T-helper 1 cell (primary cell): ENCODE results near the gene TSKU.
A peak's percentile ranks its signal among the peaks of the same experiment; 100 is the strongest.
"Not testable (repeated sequence)": the region's sequence is repeated elsewhere in the genome, so short reads cannot be mapped to it uniquely, and the experiment has no call there.

ENCODE experiments used
- DNase-seq, 5 donors: peaks; one replicate each; pipeline ENCODE4 v3.0.0-alpha.2; 2012 to 2020

Gene TSKU

DNA sequence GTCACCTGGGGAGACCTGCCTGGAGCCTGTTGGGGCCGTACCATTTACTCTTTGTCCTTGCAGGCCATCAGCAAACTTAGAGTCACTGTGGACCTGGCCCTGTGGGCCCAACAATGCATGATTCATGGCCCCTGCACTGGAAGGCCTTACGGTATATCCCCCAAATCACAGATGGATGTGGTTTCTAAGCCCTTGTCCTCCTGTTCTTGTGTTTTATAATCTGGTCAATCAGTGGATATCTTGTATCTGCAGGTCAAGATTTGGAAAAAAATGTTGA lies 6.2 kb downstream of the TSKU start:
- DNase-seq: no peak

DNA sequence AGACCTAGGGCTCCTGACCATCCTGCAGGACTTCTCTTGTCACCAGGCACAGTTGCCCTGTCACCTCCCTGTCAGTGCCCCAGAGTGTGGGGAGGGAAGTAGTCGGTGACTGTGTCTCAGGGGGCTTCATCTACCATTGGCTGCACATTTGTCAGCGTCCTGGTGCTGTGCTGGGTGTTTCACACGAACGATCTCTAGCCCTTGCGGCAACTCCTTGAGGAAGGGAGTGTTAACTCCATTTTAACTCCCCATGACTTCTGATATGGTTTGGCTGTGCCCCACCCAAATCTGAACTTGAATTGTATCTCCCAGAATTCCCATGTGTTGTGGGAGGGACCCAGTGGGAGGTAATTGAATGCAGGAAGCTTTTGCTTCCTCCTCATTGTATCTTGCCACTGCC lies 7.1 kb downstream of the TSKU start:
- no peak for DNase-seq

DNA sequence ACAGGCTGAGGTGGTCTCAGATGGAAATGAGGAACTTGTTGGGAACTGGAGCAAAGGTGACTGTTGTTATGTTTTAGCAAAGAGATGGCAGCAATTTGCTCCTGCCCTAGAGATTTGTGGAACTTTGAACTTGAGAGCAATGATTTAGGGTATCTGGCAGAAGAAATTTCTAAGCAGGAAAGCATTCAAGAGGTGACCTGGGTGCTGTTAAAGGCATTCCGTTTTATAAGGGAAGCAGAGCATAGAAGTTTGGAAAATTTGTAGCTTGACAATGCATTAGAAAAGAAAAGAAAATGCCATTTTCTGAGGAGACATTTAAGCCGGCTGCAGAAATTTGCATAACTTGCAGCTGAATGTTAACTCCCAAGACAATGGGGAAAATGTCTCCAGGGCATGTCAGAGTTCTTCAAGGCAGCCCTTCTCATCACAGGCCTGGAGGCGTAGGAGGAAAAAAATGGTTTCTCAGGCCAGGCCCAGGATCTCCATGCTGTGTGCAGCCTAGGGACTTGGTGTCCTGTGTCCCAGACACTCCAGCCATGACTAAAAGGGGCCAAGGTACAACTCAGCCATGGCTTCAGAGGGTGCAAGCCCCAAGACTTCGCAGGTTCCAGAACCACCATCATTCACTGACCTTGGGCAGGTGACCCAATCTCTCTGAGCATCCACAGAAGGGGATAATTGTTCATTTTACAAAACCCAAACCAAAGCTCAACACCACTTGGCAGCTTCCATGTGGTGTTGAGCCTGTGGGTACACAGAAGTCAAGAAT lies 8.0 kb downstream of the TSKU start:
- DNase-seq: not testable (repeated sequence)

DNA sequence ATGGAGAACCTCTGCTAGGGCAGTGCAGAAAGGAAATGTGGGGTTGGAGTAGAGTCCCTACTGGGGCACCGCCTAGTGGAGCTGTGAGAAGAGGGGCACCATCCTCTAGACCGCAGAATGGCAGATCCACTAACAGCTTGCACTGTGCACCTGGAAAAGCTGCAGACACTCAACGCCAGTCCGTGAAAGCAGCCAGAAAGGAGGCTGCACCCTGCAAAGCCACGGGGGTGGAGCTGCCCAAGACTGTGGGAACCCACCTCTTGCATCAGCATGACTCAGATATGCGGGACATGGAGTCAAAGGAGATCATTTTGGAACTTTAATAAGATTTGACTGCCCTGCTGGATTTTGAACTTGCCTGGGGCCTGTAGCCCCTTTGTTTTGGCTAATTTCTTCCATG lies 8.7 kb downstream of the TSKU start:
- no peak for DNase-seq

DNA sequence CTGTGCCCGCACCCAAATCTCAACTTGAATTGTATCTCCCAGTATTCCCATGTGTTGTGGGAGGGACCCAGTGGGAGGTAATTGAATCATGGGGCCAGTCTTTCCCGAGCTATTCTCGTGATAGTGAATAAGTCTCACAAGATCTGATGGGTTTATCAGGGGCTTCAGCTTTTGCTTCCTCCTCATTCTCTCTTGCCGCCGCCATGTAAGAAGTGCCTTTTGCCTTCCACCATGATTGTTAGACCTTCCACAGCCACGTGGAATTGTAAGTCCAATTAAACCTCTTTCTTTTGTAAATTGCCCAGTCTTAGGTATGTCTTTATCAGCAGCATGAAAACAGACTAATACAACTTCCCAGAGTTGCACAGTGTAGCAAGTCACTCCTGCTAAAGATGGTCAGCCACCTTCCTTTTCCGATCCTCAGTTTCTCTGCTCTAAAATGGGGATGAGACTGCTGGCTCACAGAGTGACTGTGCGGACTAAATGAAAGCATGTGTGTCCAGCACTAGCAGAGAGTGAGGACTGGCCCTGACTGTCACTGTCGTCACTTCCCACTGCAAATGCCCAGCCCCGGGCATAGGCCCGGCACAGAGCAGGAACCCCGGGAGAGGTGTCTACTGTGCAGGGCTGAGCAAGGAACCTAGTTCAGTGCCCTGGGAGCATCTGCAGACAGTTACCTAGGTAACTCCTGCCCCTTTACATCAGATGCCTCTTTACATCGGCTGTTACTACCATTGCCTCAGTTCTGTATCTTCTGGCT lies 9.5 kb downstream of the TSKU start:
- no peak for DNase-seq

DNA sequence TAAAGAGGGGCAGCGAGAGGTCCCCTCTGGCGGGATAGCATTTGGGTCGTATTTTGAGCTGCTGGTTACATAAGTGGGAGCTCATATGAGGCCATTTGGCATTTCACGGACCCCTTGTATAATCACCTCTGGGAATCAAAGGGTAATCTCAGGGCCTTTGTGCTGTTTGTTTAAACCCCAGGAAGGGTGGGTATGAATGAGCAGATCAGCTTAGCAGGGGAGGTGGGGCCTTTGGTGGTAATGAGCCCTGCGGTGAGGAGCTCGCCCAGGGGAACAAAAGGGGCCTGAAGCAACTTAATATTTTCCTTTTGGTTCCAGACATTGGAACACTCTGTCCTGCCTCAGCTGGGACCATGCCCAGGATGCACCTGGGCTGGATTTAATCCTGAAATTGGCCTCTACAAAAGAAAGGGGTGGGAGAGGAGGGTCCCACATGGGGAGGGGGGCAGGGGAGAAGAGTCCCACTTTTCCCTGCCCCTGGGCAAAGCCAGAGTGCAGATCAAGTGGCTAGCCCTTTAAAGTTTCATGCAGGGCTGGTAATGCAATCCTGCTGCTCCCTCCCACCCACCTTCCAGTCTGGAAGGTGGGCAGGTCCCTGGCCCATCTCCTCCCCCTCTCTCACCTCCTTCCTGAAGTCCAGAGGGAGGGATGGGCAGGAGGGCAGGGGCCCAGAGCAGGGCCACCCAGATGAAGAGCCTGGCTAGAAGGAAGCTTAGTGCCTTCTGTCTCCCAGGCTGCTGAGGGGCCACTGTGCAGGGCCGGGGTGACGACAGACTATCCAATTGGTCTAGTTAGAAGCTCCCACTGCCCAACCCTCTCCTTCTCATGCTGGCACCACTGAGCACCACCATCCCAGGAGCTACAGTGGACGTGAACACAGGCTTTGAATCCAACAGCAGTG lies 10.5 kb downstream of the TSKU start:
- no peak for DNase-seq

DNA sequence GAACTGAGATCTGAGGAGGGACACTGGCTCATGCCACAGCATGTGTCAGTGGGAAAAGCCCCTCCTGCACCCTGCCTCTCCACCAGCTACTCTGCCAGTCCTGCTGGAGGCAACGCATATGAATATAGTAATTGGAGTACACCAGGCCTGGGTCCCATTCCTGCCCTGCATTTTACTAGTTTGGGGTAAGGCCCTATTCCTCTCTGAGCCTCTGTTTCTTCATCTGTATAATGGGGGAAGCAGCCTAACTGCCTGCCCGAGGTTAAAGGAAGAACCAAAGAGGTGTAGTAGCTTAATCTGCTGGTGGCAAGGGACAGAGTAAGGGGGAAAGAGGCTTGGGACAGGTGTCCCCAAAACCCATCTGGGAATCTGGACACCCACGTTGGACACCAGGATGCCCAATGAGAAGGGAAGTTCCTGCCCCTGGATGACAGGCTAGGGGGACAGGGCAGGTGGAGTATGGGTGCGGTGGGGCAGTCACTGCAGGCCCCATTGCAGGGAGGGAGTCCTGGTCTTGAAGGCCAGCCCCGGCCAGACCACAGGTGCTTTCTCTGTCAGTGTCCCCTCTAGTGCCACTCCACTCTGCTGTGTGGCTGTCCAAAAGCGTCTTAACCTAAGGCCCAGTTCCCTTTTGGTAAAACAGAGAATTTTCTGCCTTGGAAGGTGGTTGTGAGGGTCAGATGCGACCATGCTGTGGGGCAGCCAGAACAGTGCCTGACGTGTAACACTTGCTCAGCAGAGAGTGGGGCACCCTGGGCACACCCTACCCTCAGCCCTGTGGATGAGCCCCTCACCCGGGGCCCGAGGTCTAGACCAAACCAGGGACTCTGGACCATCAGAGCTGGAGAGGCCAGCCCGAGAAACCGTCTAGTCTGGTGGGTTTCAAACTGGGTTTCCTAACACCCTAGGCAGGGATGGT lies 11.5 kb downstream of the TSKU start:
- no peak for DNase-seq

DNA sequence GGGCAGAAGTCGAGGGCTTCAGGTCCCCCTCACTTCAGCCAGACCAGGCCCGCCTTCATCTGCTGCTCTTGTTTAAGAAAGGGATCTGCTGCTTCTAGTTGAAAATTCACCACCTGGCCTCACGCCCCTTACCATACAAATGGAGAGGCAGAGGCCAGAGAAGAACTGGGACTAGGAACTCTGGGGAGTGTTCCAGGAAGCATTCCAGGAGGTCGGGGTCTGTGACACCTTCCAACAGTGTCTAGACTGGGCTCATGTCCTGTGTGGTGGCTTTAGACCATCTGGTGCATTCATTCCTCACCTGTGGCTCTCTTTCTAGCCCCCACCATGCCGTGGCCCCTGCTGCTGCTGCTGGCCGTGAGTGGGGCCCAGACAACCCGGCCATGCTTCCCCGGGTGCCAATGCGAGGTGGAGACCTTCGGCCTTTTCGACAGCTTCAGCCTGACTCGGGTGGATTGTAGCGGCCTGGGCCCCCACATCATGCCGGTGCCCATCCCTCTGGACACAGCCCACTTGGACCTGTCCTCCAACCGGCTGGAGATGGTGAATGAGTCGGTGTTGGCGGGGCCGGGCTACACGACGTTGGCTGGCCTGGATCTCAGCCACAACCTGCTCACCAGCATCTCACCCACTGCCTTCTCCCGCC lies 12.3 kb downstream of the TSKU start:
- DNase-seq: no peak

DNA sequence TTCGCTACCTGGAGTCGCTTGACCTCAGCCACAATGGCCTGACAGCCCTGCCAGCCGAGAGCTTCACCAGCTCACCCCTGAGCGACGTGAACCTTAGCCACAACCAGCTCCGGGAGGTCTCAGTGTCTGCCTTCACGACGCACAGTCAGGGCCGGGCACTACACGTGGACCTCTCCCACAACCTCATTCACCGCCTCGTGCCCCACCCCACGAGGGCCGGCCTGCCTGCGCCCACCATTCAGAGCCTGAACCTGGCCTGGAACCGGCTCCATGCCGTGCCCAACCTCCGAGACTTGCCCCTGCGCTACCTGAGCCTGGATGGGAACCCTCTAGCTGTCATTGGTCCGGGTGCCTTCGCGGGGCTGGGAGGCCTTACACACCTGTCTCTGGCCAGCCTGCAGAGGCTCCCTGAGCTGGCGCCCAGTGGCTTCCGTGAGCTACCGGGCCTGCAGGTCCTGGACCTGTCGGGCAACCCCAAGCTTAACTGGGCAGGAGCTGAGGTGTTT lies 12.8 kb downstream of the TSKU start:
- DNase-seq: no peak

DNA sequence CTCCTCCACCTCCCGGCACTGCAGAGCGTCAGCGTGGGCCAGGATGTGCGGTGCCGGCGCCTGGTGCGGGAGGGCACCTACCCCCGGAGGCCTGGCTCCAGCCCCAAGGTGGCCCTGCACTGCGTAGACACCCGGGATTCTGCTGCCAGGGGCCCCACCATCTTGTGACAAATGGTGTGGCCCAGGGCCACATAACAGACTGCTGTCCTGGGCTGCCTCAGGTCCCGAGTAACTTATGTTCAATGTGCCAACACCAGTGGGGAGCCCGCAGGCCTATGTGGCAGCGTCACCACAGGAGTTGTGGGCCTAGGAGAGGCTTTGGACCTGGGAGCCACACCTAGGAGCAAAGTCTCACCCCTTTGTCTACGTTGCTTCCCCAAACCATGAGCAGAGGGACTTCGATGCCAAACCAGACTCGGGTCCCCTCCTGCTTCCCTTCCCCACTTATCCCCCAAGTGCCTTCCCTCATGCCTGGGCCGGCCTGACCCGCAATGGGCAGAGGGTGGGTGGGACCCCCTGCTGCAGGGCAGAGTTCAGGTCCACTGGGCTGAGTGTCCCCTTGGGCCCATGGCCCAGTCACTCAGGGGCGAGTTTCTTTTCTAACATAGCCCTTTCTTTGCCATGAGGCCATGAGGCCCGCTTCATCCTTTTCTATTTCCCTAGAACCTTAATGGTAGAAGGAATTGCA lies 13.5 kb downstream of the TSKU start:
- no peak for DNase-seq

DNA sequence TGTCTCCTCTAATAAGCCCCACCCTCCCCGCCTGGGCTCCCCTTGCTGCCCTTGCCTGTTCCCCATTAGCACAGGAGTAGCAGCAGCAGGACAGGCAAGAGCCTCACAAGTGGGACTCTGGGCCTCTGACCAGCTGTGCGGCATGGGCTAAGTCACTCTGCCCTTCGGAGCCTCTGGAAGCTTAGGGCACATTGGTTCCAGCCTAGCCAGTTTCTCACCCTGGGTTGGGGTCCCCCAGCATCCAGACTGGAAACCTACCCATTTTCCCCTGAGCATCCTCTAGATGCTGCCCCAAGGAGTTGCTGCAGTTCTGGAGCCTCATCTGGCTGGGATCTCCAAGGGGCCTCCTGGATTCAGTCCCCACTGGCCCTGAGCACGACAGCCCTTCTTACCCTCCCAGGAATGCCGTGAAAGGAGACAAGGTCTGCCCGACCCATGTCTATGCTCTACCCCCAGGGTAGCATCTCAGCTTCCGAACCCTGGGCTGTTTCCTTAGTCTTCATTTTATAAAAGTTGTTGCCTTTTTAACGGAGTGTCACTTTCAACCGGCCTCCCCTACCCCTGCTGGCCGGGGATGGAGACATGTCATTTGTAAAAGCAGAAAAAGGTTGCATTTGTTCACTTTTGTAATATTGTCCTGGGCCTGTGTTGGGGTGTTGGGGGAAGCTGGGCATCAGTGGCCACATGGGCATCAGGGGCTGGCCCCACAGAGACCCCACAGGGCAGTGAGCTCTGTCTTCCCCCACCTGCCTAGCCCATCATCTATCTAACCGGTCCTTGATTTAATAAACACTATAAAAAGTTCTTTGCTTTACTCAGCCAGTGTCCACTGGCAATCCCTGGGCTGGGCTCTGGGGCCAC lies 14.4 kb downstream of the TSKU start:
- no peak for DNase-seq

DNA sequence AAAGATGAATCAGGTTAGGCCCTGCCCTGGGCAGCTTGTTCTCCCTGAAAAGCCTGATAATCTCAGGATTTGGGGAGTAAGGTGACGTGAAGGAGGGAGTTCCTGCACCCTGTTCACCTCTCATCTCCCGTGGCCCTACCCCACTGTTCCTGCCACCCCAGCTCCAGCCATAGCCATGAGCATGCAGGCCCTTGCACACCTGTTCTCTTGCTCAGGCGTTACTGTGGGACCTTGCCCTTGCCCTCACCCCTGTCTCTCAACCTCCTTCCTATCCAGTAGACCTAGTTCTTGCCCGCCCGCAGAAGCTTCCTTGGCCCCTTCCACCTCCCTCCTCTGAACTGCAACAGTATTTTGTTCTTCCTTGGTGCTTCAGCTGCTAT lies 15.0 kb downstream of the TSKU start:
- no peak for DNase-seq

DNA sequence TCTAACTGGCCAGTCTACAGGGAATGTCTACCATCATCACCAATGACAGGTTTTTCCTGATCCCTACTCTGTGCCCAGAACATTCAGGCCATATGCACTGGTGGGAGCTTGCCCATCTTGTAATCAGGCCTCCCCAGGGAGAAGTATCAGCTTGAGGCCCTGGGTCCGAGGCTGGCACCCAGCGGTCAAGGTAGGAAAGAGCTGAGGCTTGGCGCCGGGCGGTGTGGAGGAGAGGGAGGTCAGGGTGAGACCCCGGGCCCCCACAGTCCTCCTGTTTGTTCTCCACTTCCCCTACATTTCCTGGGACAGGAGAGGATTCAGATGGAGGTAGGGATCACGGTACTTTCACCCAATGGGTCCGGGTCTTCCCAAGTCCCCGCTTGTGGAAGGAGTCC lies 15.5 kb downstream of the TSKU start:
- DNase-seq: no peak

DNA sequence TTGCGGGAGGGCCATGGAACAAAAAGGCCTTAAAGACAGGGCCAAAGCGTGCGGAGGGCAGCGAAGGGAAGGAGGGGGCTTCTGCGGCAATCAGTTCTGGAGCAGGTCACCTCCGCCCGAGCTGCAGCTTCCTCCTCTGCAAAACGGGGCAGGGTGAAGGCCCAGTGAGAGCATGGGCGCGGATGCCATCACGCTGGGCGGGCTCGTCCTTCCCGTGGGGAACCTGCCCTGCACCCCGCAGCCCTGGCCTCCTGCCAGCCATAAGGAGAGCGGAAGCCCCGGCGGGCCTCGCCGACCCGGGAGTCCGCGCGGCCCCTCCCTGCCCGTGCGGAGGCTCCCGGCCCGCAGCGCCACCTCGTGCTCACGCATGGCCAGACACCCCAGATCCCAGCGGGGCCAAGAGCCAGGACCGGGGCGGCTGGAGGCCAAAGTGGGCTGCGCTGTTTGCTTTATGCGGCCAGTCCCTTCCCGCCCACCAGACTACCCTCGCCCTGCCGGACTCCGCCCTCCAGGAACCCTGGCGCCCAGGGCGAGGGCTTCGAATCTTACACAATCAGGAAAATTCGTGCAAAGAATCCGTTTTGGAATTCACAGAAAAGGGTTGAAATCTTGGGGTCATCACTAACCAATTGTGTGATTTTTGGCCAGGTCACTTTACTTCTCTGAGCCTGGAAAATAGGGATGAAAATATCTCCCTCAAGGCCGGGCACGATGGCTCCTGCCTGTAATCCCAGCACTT lies 16.1 kb downstream of the TSKU start:
- DNase-seq: peak; percentile 46 to 67 (median 61)

DNA sequence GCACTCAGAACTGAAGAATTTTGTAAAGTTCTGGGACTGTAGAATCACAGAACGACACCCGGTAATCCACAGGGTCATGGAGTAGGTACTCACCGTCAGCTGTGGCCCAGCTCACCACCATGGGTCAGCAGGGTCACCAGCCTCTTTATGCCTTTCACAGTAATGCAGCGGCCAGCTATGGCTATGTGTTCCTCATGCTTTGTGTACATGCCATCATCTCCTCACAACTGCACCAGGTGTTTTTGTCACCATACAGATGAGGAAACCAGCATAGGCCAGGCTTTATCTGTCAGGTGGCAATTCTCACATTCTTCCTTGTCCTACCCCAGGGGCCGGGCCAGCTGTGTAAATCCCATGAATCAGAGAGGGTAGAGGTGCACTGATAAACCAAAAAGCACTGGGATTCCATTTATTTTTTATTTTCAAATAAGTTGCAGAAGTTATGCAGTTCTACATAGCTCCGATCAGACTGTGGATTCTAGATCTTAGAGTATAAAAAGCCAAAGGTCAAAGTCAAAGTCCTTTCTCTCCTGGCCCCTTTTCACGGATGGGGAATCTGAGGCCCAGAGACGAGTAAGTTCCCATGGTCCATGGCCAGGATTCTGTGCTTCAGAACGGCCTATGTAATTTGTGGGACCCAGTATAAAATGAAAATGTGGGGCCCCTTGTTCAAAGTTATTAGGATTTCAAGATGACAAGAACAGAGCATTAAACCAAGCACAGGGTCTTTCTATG lies 17.5 kb downstream of the TSKU start:
- DNase-seq: no peak

DNA sequence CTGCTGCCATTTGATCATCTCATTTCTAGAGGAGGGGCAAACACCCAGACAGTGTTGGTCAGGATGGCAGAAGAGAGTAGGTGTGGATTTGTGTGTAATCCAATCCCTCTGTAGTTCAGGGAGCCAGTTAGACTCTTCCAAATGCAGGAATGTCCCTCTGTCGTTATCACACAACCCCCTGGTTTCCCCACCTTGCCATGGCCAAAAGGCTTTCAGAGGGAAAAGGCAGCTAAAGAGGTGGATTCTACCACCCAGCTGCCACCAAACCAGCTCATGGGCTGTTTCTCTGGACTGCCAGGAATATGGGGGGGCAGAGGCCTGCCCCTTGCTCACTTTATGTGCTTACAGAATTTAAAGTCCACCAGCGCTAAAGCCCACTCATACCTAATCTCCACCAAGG lies 18.1 kb downstream of the TSKU start:
- DNase-seq: no peak

DNA sequence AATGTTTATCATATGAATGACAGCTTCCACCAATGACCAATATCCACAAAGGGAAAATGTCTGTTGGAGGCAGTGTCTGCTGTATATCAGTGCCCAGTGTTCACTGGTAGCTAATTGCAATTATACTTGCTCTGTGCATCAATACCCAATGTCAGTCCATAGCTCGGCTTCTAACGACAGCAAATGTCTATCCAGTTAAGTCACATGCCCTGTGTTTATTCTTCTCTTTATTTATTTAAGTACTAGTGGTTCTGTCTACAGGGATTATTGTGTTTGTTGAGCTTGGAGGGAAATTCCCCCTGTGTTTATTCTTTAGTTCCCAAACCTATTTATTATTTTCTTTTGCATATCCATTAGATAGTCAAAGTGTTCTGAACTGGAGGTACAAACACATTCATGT lies 18.6 kb downstream of the TSKU start:
- no peak for DNase-seq

DNA sequence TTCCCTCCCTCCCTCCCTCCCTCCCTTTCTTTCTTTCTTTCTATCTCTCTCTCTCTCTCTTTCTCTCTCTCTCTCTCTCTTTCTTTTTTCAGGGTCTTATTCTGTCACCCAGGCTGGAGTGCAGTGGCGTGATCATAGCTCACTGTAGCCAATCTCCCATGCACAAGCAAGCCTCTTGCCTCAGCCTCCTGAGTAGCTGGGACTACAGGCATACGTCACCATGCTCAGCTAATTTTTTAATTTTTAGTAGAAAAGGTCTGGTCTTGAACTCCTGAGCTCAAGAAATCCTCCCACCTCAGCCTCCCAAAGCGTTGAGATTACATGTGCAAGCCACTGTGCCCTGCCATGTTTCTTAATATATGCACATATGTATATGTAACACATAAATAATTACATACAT lies 19.0 kb downstream of the TSKU start:
- no peak for DNase-seq

DNA sequence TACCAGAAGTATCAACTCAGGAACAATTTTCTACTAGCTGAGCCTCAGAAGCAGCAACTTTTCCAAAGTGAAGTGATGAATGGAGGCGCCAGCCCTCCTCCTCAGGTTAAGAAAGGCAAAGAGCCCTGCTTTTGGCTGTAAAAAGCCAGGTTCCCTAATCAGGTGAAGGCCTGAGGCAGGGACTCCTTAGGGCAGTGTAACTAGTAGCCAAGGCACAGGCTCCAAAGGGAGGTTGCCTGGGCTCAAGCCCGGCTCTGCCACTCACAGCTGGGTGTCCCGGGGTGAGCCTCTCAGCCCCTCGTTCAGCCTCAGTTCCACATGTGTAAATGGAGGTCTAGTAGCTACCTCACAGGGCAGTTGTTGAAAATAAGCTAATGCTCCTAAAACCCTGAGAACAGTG lies 19.5 kb downstream of the TSKU start:
- DNase-seq: no peak
